ENCODE data around the gene GRIK4.

- TF ChIP-seq YY1 (IDR thresholded peaks at IDR 0.05; ENCODE audit: insufficient read depth, insufficient read length) (no peak), SUZ12 (IDR thresholded peaks at IDR 0.05; ENCODE audit: extremely low read depth, insufficient read depth, insufficient read length) (no peak)
These were observed 35.0 kb downstream of the GRIK4 start for GRCh38 chr11:120546312-120547205.

Data from NT2/D1 (cell line).